ENCODE measurements around the gene ADGRG7.

The ADGRG7 gene

GRCh38 chr3:100702082-100702979 lies 92.9 kb downstream of the ADGRG7 start:
- no peak for DNase-seq

- no peak for DNase-seq
Measured at GRCh38 chr3:100702980-100703345, 93.6 kb downstream of the ADGRG7 start.

GRCh38 chr3:100703865-100704264 lies 94.5 kb downstream of the ADGRG7 start:
- no peak for DNase-seq

DNA sequence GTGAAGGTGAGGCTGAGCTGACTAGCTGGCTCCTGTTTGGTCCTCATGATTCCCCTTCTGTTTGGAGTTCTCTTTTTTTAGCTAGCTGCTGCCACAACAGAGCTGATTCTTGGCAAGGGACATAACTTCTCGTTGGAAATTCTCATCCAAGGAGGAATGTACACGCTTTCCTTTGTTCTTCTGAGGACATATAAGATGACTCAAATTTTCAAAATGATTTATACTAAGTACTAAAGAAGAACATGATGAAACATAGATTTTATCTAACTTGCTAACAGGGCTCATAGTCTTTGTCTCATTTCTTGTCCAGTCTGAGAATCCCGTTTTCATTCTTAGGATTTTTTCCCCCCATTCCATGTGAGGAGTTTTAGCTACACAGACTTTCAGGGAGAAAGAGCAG lies 97.0 kb downstream of the ADGRG7 start:
- no peak for DNase-seq

GRCh38 chr3:100708644-100708988 lies 99.2 kb downstream of the ADGRG7 start:
- no peak for DNase-seq

- peak; percentile 94 to 99 (median 96) for DNase-seq
Measured at GRCh38 chr3:100708989-100709841, 99.8 kb downstream of the ADGRG7 start, which contains the start of gene TFG. Gene TFG, plus strand, starts transcription at chr3:100709494. Its CDS starts 4,192 bp downstream, at chr3:100713686.

DNA sequence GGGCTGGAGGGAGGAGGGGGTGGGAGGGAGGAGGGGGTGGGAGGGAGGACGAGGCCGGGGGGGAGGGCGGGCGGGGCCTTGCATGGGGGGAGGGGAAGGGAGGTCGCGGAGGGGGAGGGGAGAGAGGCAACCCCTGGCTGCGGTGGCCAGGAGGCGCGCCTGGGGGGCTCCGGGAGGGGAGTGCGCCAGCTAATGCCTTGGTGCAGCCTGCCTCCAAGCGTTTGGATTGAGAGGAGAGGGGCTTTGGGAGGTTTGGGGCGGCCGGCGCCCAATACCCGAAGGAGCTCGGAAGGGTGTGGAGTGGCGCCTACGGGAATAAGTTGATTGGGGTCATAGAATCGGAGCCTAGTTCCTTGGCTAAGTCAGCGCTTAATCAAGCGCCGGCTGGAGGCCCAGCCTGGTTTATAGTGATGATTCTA lies 100.5 kb downstream of the ADGRG7 start:
- peak in 3 of 5 experiments; percentile 21 to 43 (median 25) for DNase-seq

- peak in 4 of 5 experiments; percentile 25 to 88 (median 52) for DNase-seq
Measured at GRCh38 chr3:100710261-100710968, 101.0 kb downstream of the ADGRG7 start.

DNA sequence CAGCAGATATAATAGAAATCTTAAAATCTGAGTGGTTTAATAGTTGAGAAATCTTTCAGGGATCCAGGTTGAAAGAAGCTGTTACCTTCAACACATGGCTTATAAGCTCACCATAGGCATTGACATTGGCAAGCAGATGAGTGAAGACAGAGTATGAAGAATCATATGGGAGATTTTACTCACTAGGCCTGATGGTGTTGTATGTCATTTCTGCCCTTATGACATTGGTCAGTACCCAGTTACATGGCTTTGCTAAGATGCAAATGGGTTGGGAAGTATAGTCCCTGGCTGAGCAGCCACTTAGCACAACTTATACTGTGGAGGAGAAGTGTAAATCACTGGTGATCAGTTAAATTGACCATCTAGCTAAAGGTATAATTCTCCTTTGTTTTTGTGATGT lies 105.8 kb downstream of the ADGRG7 start:
- no peak for DNase-seq

DNA sequence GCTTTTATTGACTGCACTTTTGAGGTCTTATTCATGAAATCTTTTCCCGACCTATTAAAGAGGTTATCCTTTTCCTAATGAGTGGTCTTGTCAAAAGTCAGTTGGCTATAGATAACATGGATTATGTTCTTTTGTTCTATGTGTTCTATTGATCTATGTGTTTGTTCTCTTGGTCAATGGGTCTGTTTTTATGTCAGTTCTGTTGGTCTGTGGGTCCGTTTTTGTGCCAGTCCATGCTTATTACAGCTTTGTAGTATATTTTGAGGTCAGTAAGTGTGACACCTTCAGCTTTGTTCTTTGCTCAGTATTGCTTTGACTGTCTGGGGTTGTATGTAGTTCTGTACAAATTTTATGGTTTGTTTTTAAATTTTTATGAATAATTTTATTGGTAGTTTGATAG lies 107.7 kb downstream of the ADGRG7 start:
- DNase-seq = no peak

DNA sequence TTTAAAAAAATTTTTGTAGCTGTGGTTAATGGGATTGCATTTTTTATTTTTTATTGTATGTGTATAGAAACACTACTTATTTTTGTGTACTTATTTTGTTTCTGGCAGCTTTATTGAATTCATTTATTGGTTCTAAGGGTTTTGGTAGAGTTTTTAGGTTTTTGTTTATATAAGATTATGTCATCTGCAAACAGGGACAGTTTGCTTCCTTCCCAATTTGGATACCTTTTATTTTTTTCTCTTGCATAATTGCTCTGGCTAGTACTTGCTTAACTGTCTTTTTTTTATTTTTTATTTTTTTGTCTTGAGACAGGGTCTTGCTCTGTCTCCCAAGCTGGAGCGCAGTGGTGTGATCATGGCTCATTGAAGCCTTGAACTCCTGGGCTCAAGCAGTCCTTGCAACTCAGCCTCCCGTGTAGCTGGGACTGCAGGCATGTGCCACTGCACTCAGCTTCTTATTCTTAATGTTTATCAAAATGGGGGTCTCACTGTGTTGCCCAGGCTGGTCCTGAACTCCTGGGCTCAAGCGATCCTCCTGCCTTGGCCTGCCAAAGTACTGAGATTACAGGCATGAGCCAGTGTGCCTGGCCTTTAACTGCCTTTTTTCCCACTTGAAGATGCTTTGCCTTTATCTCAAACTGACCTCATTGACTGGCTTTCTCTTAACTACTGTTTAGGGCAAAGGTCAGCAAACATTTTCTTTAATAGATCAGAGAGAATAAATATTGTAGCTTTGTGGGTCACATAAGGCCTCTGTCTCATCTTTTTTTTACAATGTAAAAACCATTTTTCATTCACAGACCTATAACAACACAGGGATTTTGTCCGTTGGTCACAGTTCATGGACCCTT lies 108.5 kb downstream of the ADGRG7 start:
- no peak for DNase-seq

DNA sequence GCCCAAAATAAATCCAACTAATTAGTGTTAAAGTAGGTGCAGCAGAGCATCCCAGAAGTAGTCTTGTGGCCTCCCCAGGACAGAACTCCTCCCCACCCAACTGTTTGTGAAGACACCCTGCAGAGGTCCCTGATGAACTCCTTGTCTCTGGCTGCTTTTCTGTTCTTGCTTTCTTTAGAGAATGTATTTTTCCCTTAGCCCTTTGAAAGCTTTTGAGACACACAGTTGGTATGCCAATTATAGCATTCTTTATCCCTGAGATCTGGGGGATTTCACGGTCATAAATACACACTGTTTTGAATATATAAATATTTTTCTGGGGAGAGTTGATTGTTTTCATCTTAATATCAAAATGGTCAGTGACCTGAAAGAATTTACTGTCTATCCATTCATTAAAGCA lies 109.7 kb downstream of the ADGRG7 start:
- DNase-seq = no peak

DNA sequence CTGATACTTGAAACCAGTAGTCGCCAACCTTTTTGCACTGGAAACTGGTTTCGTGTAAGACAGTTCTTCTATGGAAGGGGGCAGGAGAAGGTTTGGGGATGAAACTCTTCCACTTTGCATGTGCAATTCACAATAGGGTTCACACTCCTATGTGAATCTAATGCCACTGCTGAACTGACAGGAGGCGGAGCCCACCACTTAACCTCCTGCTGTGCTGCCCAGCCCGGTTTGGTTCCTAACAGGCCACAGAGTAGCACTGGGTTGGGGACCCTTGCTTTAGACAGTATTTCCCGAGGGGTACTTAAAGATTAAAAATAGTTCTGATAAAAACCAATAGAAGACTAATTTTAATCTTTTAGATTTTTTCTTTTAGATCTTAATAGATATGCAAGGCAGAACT lies 111.0 kb downstream of the ADGRG7 start:
- no peak for DNase-seq

DNA sequence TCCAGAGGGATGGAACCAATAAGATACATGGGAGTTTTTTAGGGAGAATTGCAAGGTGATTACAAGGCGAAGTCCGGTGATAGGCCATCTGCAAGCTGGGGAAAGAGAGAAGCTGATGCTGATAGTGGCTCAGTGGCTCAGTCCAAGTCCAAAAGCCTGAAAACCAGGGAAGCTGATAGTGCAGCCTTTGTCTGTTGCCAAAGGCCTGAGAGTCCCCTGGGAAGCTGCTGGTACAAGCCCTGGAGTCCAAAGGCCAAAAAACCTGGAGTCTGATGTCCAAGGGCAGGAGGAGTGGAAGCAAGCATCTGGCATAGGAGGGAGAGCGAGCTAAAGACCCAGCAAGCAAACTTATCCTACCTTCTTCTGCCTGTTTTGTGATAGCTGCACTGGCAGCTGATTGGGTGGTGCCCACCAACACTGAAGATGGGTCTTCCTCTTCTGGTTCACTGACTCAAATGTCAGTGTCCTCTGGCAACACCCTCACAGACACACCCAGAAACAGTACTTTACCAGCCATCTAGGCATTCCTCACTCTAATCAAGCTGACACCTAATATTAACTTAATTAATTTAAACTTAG lies 116.6 kb downstream of the ADGRG7 start:
- DNase-seq = no peak

DNA sequence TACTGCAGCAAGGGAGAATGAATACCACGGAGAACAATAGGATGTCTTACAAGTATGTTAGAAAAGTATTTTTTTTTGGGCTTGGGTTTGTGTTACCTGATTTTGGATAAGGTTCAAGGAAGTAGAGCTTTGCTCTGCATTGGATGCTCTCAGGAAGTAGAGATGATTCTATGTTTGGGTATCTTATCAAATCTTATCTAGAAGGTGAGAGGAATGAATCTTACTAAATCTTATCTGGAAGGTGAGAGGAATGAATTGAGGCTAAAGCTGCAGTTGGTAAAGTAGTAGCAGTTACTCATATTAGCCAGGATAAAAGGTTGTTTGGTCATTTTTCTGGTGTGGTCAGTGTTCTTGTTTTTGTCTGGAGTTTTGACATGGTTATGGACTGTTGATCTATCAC lies 117.3 kb downstream of the ADGRG7 start:
- DNase-seq = peak in 1 of 5 experiments; percentile 19

DNA sequence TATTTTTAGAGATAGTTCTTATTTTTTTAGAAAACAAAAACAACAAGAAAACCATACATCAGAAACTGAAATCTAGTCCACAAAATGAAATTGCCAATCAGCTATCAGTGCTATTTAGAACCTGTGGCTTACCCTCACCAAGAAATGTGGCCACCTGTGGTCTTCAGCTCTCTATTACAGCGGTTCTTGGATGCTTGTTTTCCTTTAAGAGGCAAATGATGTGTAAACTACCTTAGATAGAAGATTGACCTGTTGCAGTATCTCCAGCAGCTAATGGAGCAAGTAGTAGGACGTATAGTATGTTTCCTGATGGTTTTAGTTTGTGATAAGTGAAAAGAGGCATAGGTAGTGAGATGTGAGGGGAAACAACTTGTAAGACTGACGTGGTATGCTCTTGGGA lies 121.1 kb downstream of the ADGRG7 start:
- peak in 1 of 5 experiments; percentile 18 for DNase-seq

- no peak for DNase-seq
Measured at GRCh38 chr3:100732435-100732834, 123.0 kb downstream of the ADGRG7 start.

GRCh38 chr3:100737334-100737733 lies 127.9 kb downstream of the ADGRG7 start:
- DNase-seq = peak in 1 of 5 experiments; percentile 23

DNA sequence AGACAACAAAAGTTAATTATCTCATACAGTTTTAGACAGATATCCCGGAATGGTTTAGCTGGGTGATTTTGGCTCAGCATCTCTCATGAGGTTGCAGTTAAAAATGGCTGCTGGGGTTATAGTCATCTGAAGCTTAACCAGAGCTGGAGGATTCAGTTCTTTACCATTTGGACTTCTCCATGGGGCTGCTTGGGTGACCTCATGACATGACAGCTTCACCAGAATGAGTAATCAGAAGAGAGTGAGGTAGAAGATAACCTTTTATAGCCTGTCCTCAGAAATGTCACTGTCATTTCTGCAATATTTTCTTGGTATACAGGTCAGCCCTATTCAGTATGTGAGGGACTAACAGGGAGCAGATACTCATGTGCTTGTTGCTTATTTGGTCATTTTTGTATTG lies 130.8 kb downstream of the ADGRG7 start:
- peak in 1 of 5 experiments; percentile 10 for DNase-seq

DNA sequence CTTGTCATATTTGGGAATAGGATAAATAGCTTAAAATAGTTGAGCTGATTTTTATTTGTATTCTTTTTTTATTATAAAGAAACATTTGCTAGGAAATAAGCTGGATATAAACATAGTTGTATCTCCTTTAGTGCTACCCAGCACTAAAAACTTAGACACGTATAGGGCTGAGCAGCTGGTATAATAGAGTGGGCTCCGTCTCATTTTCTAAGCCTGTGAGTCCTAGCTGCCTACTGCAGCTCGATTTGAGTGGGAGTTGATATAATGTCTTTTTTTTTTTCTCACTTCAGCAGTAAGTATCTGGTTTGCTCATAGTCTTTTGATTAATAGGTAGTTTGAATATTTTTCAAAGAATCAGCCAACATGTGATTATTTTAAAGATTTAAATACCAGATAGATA lies 134.1 kb downstream of the ADGRG7 start:
- DNase-seq = no peak

GRCh38 chr3:100744671-100745070 lies 135.3 kb downstream of the ADGRG7 start:
- no peak for DNase-seq

All from T-helper 2 cell (primary cell).